HG03196 (cell line): ENCODE results near the gene GJB4.

Experiments
- ATAC-seq: cut with Tn5 transposase; IDR thresholded peaks from one replicate; pipeline ENCODE4 v1.9.1; 2021; ENCODE audit not compliant: unreplicated experiment

Gene GJB4

DNA sequence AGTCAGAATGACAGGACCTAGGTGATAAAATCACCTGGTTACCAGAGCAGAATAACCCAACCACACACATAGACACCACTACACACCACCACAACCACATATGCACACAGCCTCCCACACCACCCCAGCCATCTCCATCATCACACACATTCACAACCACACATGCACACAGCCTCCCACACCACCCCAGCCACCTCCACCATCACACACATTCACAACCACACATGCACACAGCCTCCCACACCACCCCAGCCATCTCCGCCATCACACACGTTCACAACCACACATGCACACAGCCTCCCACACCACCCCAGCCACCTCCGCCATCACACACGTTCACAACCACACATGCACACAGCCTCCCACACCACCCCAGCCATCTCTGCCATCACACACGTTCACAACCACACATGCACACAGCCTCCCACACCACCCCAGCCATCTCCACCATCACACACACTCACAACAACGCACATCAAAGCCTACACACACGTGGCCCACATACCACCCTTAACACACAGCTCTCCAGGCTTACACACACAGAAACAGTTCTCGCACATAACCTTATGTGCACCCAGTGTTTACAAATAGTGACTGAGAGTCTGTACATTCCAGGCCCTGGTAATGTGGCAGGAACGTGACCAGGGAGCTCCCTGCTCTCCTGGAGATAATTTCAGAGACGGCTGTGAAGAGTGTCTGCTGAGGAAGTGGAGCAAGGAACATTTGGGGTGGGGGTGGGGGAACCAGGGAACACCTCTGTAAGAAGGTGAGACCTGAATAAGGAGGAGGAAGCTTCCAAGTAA lies 18.2 kb downstream of the GJB4 start:
- ATAC-seq, result no peak

DNA sequence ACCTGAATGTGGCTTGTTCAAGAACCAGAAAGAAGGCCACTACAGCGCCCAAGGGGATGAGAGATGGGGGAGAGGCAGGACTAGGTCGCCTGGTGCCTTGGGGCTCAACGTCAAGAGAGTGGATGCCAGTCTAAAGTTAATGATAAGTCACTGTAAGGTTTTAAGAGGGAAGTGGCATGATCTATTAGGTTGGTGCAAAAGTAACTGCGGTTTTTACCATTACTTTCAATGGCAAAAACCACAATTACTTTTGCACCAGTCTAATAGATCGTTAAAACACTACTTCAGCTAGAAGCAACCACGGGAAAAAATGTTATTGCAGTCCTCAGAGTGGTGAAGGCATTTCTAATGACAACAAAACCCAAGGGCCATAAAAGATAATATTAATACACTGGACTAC lies 18.8 kb downstream of the GJB4 start:
- ATAC-seq, result no peak

DNA sequence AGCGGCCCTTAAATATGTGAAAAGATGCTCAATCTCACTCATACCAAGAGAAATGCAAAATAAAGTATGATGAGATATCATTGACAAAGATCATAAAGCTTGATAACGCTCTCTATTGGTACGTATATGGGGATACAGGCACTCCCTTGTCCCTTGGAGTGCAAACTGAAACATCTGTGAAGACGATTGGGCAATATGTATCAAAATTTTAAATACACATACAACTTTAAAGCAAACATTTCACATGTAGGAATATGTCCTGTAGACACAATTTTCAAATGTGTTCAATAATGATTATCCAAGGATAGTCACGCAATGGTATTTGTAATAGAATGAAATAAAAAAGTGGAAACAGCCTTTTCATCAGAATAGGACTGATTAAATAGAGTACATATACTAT lies 19.5 kb downstream of the GJB4 start:
- no peak for ATAC-seq

DNA sequence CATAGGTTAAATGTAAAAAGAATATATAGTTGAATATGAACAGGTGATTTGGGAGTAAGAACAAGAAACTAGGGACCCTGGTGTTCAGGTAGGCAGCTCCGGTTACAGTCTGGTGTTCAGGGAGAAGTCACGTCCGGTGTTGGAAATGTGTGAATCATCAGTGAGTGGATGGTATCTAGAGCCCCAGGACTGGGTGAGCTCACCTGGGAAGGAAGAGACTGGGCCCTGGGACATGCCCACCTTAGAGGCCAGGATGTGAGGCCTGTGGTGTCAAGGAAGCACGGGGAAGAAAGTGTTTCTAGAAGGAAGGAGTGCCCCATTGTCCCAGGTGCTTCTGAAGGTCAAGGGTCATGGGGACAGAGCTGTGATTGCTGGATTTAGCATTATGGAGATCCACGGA lies 20.0 kb downstream of the GJB4 start:
- no peak for ATAC-seq

DNA sequence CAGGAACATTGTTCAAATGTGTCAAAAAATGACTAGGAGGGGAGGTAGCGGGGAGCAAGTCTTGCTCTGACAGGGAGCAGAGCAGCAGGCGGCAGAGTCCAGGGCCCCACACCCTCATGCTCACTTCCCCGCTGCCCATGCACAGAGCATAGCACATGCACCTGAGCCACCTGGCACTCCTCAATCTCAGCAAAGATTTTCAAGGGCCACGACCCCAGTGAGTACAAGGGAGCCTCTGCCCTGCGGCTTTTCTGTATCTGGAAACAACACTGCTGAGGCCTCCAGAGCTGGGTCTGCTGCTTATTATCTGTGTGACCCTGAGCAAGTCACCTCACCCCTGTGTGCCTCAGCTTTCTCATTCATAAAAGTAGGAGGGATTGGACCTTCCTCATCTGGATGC lies 20.4 kb downstream of the GJB4 start:
- ATAC-seq, result no peak

DNA sequence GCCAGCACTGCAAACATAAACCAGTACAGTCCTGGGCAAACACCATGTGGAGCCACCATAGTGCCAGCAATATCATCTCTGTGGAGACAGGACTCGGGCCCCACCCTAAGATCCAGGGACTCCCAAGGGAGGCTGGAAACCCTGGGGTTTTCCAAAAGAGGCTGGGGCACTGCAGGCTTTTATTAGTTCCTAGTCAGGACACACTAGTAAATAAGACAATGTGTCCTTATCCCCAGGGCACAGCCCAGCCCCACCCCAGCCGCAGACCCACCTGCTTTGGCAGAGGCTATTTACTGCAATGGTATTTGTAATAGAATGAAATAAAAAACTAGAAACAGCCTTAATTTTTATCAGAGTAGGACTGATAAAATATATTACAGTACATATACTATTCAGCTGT lies 21.0 kb downstream of the GJB4 start:
- no peak for ATAC-seq

DNA sequence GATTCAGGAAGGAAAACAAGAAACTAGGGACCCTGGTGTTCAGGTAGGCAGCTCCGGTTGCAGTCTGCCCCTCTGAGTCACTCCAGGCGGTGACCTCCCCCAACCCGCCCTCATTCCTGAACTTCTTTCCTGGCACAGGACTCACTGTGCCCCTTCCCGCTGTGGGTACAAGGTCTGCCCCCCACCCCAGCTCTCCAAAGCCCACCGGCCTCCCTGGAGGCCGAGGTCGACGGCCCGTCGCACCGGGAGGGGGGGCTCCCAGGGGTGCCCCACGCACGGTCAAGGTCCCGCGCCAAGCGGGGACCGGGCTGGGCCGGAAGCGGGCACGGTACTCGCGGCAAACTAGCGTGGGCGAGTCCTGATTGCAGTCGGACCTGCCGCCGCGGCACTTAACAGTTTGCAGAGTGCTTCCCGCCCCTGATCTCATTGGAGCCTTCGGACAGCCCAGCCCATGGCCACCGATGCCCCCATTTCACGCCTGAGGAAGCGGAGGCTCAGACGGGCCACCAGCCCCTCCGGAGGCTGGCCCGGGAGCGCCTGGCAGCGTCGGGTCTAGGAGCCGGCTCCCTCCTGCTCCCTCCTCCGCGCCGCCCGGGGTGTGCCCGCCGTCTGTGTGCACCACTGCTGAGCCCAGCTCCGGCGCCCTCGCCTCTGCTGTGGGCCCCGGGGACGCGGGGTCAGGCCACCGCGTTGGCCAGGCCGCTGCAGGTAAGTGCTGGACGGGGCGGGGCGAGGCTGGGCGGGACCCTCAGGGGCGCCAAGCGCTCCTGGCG lies 21.7 kb downstream of the GJB4 start, which contains the start of gene GJB3:
Gene GJB3 (plus strand): TSS at position 144 of the 773 bp plus-strand sequence. CDS start 3,549 bp downstream, outside the sequence.
- ATAC-seq, result no peak

DNA sequence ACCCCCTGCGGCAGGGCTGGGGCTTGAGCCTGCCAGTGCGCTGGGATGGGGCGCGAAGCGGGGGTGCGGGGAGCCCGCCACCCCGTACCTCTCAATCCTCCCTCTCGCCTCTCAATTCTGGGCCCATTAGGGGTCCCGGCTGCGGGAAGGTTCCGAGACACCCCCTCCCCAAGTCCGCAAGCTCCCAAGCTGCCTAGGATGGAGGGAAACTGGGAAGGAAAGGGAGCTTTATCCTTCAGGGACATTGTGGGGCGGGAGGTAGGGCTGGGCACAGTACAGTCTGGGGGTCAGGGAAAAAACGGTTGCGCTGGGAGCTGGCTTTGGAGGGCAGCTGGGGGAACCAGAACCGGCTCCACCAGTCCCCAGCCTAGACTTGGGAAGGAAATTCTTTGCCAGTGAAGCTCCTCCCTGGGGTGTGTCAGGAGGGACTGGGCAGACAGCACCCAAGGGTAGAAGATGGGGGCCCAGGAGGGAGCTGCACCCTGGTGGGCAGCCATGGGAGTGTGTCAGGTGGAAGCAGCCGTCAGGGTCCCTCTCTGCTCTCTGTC lies 22.4 kb downstream of the GJB4 start:
- ATAC-seq, result no peak

DNA sequence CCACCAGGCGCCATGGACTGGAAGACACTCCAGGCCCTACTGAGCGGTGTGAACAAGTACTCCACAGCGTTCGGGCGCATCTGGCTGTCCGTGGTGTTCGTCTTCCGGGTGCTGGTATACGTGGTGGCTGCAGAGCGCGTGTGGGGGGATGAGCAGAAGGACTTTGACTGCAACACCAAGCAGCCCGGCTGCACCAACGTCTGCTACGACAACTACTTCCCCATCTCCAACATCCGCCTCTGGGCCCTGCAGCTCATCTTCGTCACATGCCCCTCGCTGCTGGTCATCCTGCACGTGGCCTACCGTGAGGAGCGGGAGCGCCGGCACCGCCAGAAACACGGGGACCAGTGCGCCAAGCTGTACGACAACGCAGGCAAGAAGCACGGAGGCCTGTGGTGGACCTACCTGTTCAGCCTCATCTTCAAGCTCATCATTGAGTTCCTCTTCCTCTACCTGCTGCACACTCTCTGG lies 25.2 kb downstream of the GJB4 start:
- ATAC-seq, result no peak

DNA sequence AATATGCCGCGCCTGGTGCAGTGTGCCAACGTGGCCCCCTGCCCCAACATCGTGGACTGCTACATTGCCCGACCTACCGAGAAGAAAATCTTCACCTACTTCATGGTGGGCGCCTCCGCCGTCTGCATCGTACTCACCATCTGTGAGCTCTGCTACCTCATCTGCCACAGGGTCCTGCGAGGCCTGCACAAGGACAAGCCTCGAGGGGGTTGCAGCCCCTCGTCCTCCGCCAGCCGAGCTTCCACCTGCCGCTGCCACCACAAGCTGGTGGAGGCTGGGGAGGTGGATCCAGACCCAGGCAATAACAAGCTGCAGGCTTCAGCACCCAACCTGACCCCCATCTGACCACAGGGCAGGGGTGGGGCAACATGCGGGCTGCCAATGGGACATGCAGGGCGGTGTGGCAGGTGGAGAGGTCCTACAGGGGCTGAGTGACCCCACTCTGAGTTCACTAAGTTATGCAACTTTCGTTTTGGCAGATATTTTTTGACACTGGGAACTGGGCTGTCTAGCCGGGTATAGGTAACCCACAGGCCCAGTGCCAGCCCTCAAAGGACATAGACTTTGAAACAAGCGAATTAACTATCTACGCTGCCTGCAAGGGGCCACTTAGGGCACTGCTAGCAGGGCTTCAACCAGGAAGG lies 25.8 kb downstream of the GJB4 start:
- no peak for ATAC-seq

DNA sequence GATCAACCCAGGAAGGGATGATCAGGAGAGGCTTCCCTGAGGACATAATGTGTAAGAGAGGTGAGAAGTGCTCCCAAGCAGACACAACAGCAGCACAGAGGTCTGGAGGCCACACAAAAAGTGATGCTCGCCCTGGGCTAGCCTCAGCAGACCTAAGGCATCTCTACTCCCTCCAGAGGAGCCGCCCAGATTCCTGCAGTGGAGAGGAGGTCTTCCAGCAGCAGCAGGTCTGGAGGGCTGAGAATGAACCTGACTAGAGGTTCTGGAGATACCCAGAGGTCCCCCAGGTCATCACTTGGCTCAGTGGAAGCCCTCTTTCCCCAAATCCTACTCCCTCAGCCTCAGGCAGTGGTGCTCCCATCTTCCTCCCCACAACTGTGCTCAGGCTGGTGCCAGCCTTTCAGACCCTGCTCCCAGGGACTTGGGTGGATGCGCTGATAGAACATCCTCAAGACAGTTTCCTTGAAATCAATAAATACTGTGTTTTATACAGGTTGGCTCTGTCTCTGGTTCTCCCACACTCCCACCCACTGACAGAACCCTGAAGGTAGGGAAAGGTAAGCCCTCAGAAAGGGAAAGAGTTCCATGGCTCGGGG lies 26.4 kb downstream of the GJB4 start:
- no peak for ATAC-seq

DNA sequence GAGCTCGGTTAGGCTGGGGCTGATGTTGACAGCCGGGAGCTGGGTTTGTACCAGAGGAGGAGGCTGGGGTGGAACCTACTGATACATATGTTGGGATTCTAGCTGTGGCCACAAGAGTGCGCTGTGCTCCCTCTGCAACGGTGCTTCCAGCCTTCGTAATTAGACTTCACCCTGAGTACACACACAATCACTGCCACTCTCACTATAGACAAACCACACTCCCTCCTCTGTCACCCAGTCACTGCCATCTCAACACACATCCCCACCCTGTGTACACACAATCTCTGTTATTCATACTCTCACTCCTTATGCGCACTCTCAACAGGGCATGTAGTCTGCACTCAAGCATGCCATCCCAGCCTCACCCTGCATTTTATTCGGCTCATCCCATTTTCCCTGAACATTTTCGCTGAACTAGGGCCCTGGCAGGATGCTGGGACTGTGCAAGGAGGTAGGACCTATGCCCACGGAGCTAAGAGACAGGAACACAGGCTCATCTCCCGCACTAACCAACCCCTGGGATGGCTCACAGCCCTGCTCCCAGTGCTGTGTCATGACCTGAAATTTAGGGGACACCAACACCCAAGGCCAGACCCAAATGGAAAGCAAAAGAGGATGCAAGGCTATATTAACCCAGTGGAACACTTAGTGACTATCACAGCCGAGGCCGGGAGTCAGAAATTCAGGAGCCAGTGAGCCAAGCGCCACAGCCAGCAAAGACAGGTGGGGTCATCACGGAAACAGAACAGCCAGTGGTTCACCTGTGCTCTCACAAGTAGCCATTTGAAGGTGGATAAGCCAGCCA lies 27.2 kb downstream of the GJB4 start:
- no peak for ATAC-seq

DNA sequence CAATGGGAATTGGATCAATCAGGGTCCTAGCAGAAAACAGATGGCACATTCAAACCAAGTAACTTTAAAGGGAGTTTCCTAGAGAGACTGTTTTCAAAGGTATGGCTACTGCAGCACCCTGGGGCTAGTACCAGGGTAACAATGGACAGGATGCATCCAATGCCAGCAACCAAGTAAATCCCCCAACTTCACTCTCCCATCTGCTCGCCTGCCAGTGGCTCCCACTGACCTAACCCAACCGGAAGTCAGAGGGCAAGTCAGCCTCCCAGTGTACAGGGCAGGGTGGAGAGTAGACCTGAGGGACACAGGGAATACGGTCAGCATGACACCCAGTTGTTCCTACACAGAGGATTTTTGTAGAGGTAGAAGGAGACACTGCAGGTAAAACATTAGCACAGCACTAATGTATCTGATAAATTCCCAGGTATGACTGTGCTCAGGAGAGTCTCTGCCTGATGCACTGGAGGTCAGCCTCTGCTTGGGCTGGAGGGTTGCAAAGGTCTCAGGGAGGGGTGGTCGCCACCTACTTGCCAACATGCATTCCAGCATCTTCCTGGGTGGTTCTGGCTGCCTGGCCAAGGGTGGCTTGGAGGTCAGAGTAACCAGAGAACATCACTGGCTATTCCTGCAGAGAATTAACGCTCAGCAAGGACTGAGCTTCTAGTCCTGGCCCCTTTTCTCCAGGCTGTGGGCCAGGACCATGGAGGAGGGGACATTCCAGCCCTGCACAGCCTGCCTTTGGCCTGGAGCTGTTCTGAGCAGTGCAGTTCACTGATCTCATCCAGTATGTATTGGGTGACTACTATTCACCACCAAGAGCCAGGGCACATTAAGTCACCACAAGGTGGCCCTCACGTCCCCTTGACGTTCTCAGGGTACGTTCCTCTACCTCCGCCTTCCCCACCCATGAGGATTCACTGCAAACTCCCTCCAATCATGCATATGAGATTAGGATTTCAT lies 28.2 kb downstream of the GJB4 start:
- ATAC-seq, result no peak

DNA sequence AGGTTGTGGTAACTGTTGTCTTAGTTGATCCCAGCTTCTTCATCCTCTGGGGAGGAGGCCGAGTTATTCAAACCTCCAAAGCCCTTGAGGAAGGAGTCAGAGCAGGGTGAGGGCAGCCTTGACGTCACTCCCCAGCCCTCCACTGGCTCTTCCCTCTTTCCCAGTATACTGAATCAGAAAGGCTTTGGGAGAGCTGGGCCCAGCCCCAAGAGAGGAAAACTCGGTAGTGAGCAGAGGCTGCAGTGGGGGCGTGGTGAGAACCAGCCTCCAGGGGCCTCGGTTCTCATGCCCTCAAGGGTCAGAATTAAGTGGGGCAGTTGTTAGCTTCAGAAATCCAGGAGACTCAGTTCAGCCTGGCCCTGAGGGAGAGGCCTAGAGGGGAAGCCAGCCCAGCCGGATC lies 31.4 kb downstream of the GJB4 start:
- ATAC-seq, result no peak

DNA sequence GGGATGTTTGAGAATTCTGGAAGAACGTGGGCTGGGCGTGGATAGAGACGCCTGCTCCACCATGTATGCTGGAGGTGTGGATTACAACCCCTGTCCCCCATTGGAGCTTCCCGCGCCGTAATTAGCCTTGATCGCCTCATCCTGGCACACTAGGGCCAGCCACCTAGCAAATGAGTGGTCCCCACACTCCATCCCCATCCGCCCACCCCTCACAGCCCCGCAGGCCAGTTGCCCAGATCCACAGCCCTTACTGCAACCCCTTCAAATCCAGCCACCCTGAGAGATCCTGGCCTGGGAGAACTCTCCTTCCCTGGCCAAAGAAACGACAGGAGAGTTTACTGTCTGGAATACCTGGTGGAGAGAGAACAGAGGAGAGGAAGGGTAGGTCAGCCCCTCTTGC lies 32.9 kb downstream of the GJB4 start:
- no peak for ATAC-seq

DNA sequence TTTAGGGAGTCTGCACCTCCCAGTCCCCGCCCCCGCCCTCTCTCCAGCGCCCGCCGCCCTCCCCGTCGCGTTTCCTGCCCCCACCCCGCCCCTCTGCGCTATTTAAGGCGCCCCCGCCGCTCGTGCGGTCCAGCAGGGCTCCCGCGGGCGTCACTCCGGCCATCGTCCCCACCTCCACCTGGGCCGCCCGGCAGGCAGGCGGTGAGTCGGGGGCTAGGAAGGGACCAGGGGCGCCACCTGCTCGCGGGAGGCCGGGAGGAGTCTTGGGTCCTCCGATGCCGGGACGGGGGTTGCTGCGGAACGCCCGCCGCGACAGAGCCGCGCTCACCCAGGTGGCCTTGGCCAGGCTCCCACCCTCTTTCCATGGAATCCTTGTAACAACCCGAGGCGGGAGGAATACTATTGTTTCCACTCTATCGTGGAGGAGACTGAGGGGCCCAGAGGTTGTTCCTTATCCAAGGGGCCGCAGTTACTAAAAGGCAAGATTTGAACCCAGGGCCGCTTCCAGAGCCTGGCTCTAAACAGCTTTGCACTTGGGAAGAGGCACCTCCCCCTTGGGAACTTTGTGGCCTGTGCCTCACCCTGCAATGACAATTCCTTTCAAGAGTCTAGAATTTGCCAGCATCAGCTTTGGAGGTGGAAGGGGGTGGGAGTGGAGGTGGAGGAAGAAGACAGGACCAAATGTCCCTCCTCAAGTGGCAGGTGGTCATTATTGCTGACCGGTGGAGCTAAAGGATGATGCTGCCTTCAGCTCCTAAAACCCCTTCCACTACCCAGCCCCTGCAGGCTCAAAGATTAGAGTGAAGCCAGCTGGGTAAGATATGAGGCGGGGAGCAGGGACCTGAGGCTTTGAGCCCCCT lies 33.6 kb downstream of the GJB4 start, which contains the start of gene GJA4:
Gene GJA4 (plus strand): TSS at position 132 of the 860 bp plus-strand sequence. CDS start 1,215 bp downstream, outside the sequence.
- ATAC-seq, result no peak

DNA sequence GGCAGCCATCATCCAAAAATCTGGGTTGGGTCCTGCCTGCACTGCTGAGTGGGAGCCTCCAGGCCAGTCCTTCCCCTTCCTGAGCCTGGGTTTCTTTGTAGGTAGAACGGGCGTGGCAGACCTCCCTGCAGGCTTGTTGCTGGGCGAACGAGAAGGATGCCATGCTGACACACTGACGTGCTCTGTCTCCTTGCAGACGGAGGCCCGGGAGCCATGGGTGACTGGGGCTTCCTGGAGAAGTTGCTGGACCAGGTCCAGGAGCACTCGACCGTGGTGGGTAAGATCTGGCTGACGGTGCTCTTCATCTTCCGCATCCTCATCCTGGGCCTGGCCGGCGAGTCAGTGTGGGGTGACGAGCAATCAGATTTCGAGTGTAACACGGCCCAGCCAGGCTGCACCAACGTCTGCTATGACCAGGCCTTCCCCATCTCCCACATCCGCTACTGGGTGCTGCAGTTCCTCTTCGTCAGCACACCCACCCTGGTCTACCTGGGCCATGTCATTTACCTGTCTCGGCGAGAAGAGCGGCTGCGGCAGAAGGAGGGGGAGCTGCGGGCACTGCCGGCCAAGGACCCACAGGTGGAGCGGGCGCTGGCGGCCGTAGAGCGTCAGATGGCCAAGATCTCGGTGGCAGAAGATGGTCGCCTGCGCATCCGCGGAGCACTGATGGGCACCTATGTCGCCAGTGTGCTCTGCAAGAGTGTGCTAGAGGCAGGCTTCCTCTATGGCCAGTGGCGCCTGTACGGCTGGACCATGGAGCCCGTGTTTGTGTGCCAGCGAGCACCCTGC lies 34.7 kb downstream of the GJB4 start:
- no peak for ATAC-seq
